ENCODE measurements around the gene RAD51B.

DNA sequence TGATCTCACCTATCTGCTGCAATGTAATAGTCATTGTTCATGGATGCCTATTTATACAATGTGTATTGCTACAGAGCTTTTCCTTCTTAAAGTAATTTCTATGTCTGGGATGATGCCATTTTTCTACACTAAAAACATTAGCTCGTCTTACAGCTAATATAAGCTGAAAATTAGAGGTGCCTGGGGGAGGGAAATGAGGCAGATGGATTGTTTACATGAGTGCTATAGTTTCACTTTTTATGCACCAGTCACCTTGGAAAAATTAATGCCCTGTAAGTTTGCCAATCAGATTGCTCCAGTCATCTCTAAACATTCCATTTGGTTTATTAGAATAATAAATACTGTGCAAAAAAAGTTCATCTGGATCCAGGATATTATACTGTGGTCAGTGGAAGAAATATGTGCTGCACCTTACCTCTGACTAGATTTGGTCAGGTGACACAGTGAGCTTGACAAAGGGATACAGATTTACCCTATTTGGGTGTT is 436.2 kb downstream of the RAD51B start:
- TF ChIP-seq ZNF207 (IDR thresholded peaks at IDR 0.05; ENCODE audit: borderline replicate concordance) (no peak), YY1 (IDR thresholded peaks at IDR 0.05; ENCODE audit: insufficient read depth, insufficient replicate concordance, low read depth, low read length) (no peak), TCF7 (IDR thresholded peaks at IDR 0.05; ENCODE audit: low read depth) (no peak)

All from HepG2 (cell line).